CD14-positive monocyte (primary cell): ENCODE results near the gene TTC29. TPM values are rescaled to one million over a fixed set of nuclear protein-coding genes. Genes with fewer than 3 reads are reported as not detected.

Source experiments
- DNase-seq, 3 donors: peaks; one replicate each; pipeline ENCODE4 v3.0.0-alpha.2; 2011 to 2022
- H2AFZ ChIP-seq: 2 replicates; pipeline ENCODE4 v1.6.0; 2012; ENCODE audit warnings: mild to moderate bottlenecking, low read depth, low read length, inconsistent platforms; ENCODE audit not compliant: insufficient read depth, poor library complexity, severe bottlenecking
- H3K27ac ChIP-seq, 2 donors: 1 replicate in 1 of 2; 2 replicates in 1 of 2; pipeline ENCODE4 v1.5.1; 2012 to 2013; ENCODE audit warnings: low read length in 2 of 2, control low read depth in 1 of 2, inconsistent platforms in 1 of 2, low read depth in 1 of 2, mild to moderate bottlenecking in 1 of 2
- H3K27me3 ChIP-seq, 2 donors: one replicate each; pipeline versions ENCODE4 v1.6.0 to v1.6.1; 2011 to 2013; ENCODE audit warnings: low read length in 2 of 2; ENCODE audit not compliant: control insufficient read depth in 2 of 2, insufficient read depth in 2 of 2
- H3K36me3 ChIP-seq, 2 donors: replicated peaks in 1 of 2; 1 replicate in 1 of 2; 2 replicates in 1 of 2; pipeline versions ENCODE4 v1.5.1 to v1.6.1; 2012 to 2013; ENCODE audit warnings: low read length in 2 of 2, control low read depth in 1 of 2, inconsistent platforms in 1 of 2, mild to moderate bottlenecking in 1 of 2; ENCODE audit not compliant: insufficient read depth in 2 of 2, control insufficient read depth in 1 of 2
- H3K4me1 ChIP-seq, 2 donors: 1 replicate in 1 of 2; 2 replicates in 1 of 2; pipeline versions ENCODE4 v1.5.1 to v1.6.1; 2012 to 2013; ENCODE audit warnings: low read length in 2 of 2, control low read depth in 1 of 2, inconsistent platforms in 1 of 2, mild to moderate bottlenecking in 1 of 2, moderate library complexity in 1 of 2; ENCODE audit not compliant: insufficient read depth in 2 of 2, control insufficient read depth in 1 of 2
- H3K4me2 ChIP-seq: replicated peaks from 2 replicates; pipeline ENCODE3; 2012; ENCODE audit warnings: low read length, moderate library complexity, mild to moderate bottlenecking; ENCODE audit not compliant: poor library complexity, severe bottlenecking; ENCODE audit errors: extremely low read depth
- H3K4me3 ChIP-seq, 3 experiments: fragments of 200-600 bp in 1 of 3; sonication (generic) in 1 of 3; replicated peaks in 1 of 3; 1 replicate in 2 of 3; 2 replicates in 1 of 3; pipeline ENCODE4 v1.5.1; 2011 to 2013; ENCODE audit warnings: low read length in 3 of 3, mild to moderate bottlenecking in 3 of 3, control low read depth in 2 of 3, low read depth in 2 of 3, inconsistent platforms in 1 of 3, moderate library complexity in 1 of 3
- H3K79me2 ChIP-seq: 2 replicates; pipeline ENCODE4 v1.6.0; 2012; ENCODE audit warnings: mild to moderate bottlenecking, control low read depth, inconsistent platforms, low read length, moderate library complexity; ENCODE audit not compliant: insufficient read depth
- H3K9ac ChIP-seq: 2 replicates; pipeline ENCODE4 v1.6.0; 2017; ENCODE audit warnings: low read length, mild to moderate bottlenecking; ENCODE audit not compliant: insufficient read depth, poor library complexity, severe bottlenecking
- H3K9me3 ChIP-seq, 2 donors: replicated peaks in 1 of 2; 1 replicate in 1 of 2; 2 replicates in 1 of 2; pipeline versions ENCODE4 v1.5.1 to v1.6.1; 2012 to 2013; ENCODE audit warnings: low read length in 2 of 2, control low read depth in 1 of 2; ENCODE audit not compliant: control insufficient read depth in 1 of 2, insufficient read depth in 1 of 2
- H4K20me1 ChIP-seq: 2 replicates; pipeline ENCODE4 v1.6.0; 2012; ENCODE audit warnings: mild to moderate bottlenecking, low read length, control low read depth, moderate library complexity; ENCODE audit not compliant: insufficient read depth
- H3K27ac Mint-ChIP-seq, 7 donors: one replicate each; pipeline ENCODE4 v1.8.0; 2020; ENCODE audit warnings: mild to moderate bottlenecking in 7 of 7, mixed read lengths in 7 of 7, moderate library complexity in 6 of 7, inconsistent platforms in 2 of 7
- H3K27me3 Mint-ChIP-seq, 3 donors: one replicate each; pipeline ENCODE4 v1.8.0; 2021 to 2022; ENCODE audit warnings: low read depth in 3 of 3, mild to moderate bottlenecking in 3 of 3, mixed read lengths in 3 of 3, moderate library complexity in 3 of 3, inconsistent platforms in 1 of 3
- H3K36me3 Mint-ChIP-seq, 2 donors: one replicate each; pipeline ENCODE4 v1.8.0; 2020; ENCODE audit warnings: mixed read lengths in 2 of 2, inconsistent platforms in 1 of 2, mild to moderate bottlenecking in 1 of 2
- H3K4me1 Mint-ChIP-seq: one replicate; pipeline ENCODE4 v1.8.0; 2020; ENCODE audit warnings: mild to moderate bottlenecking, mixed read lengths
- H3K4me3 Mint-ChIP-seq, 2 donors: one replicate each; pipeline ENCODE4 v1.8.0; 2020; ENCODE audit warnings: mild to moderate bottlenecking in 2 of 2, mixed read lengths in 2 of 2, moderate library complexity in 1 of 2
- H3K9me3 Mint-ChIP-seq, 7 donors: one replicate each; pipeline ENCODE4 v1.8.0; 2020 to 2022; ENCODE audit warnings: mixed read lengths in 7 of 7, mild to moderate bottlenecking in 6 of 7, moderate library complexity in 6 of 7, inconsistent platforms in 2 of 7
- WGBS: methylation state at CpG from one replicate; pipeline ENCODE4 v1.1.5; 2013; ENCODE audit warnings: missing lambda C conversion rate; ENCODE audit not compliant: insufficient coverage; 5-methylcytosine and 5-hydroxymethylcytosine counted together
- intact Hi-C, 2 donors: fragments of 100-400 bp; cut with micrococcal nuclease; formaldehyde crosslinking; loops; one replicate each; pipeline versions ENCODE4 v1.15.0 to v1.15.1; 2023
- polyA plus RNA-seq, 3 donors: library from polyadenylated mRNA; depleted of rRNA in 1 of 3; unstranded in 2 of 3; stranded (reverse) in 1 of 3; fragments of 300-500 nt in 2 of 3; fragments of >200 nt in 1 of 3; fragmentation: Illumina TruSeq in 2 of 3; gene quantifications; 1 replicate in 2 of 3; 2 replicates in 1 of 3; pipeline ENCODE4 v1.2.3, GENCODE V29; 2012 to 2021
- TF ChIP-seq, protein P1 (sequence below): fragments of 200-600 bp; IDR thresholded peaks from one replicate; pipeline ENCODE4 v1.8.0; 2022; ENCODE audit warnings: antibody characterized with exemption, mild to moderate bottlenecking

TTC29 gene
- polyA plus RNA-seq, 3 donors = not detected

DNA sequence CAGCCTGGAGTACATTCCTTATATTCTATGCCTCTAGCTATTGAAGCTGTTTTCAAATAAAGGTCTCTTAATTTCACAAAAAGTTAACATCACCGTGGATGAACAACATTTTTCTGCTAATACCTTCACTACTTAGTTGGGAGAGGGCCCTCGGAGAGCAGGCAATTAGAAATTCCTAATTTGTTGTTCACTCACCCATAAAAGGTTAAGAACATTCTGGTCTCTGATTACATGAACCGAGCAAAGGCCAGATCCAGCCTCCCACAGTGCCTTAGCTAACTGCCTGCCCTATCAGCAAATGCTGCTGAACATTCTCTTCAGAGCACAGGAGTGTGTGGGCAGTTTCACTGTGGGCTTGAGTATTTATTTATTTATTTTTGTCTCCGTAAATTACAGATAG, 36.0 kb upstream of the TTC29 start:
- Mint-ChIP-seq H3K4me1 (no peaks in the 10 kb centered on the region), H3K4me3 (no peak overlapping the region), H3K9me3 (peaks cover 0 to 3% (median 0%) of the 10 kb centered on the region in 7 donors), H3K36me3 (no peaks in the 10 kb centered on the region), H3K27me3 (peaks cover 0 to 2% (median 0%) of the 10 kb centered on the region in 3 donors), H3K27ac (no peak overlapping the region)
- intact Hi-C loops = no loop called here
- H3K36me3 ChIP-seq = no peaks in the 10 kb centered on the region
- TF ChIP-seq, protein P1, sequence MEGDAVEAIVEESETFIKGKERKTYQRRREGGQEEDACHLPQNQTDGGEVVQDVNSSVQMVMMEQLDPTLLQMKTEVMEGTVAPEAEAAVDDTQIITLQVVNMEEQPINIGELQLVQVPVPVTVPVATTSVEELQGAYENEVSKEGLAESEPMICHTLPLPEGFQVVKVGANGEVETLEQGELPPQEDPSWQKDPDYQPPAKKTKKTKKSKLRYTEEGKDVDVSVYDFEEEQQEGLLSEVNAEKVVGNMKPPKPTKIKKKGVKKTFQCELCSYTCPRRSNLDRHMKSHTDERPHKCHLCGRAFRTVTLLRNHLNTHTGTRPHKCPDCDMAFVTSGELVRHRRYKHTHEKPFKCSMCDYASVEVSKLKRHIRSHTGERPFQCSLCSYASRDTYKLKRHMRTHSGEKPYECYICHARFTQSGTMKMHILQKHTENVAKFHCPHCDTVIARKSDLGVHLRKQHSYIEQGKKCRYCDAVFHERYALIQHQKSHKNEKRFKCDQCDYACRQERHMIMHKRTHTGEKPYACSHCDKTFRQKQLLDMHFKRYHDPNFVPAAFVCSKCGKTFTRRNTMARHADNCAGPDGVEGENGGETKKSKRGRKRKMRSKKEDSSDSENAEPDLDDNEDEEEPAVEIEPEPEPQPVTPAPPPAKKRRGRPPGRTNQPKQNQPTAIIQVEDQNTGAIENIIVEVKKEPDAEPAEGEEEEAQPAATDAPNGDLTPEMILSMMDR = no peak
- H2AFZ ChIP-seq = no peak overlapping the region
- DNase-seq = no peak
- no peak overlapping the region for H3K4me3 ChIP-seq
- no peaks in the 10 kb centered on the region for H3K9me3 ChIP-seq
- H3K9ac ChIP-seq = no peak overlapping the region
- no peaks in the 10 kb centered on the region for H3K79me2 ChIP-seq
- H3K27me3 ChIP-seq = no peaks in the 10 kb centered on the region
- H3K27ac ChIP-seq = no peak overlapping the region
- WGBS = no CpG with 5 or more reads among the region's 4 CpGs
- H3K4me2 ChIP-seq = no peak overlapping the region
- no peaks in the 10 kb centered on the region for H4K20me1 ChIP-seq
- H3K4me1 ChIP-seq = no peaks in the 10 kb centered on the region

DNA sequence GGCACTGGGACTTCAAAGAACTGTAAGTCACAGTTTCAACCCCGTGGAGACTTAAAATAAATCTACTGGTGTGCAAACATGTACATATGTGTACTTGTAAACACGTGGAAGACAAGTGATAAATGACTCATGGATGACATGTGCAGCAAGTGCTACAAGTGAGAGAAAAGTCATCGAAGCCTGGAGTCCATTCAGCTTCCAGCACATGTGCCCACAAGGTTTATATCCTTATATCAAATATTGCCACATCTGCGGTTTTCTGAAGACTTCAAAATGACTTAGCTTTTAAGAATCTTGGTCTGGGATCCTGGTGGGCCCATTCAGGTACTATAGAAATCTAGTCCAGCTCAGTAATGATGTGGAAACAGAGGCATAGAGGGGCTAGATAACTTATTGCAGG, 33.0 kb upstream of the TTC29 start:
- Histone ChIP-seq H3K4me1 (no peaks in the 10 kb centered on the region), H3K4me2 (no peak overlapping the region), H3K9ac (no peak overlapping the region), H2AFZ (no peak overlapping the region), H3K27ac (no peak overlapping the region), H3K9me3 (no peaks in the 10 kb centered on the region), H3K79me2 (no peaks in the 10 kb centered on the region), H3K4me3 (no peak overlapping the region), H4K20me1 (no peaks in the 10 kb centered on the region), H3K27me3 (no peaks in the 10 kb centered on the region), H3K36me3 (no peaks in the 10 kb centered on the region)
- Mint-ChIP-seq H3K9me3 (peaks cover 0 to 6% (median 0%) of the 10 kb centered on the region in 7 donors), H3K4me1 (no peaks in the 10 kb centered on the region), H3K36me3 (no peaks in the 10 kb centered on the region), H3K27ac (no peak overlapping the region), H3K4me3 (no peak overlapping the region), H3K27me3 (peaks cover 0 to 4% (median 0%) of the 10 kb centered on the region in 3 donors)
- TF ChIP-seq, protein P1 = no peak
- intact Hi-C loops = no loop called here
- 43% methylated on average over 1 of the region's 4 CpGs for WGBS
- no peak for DNase-seq
